ENCODE data around the gene SMPDL3B.

The SMPDL3B gene
- total RNA-seq: 0 to 0.16 (median 0.06) reads per million in 18 experiments

- no peak for DNase-seq
These were observed at the start of gene SMPDL3B for GRCh38 chr1:27934818-27935549. SMPDL3B (plus strand) TSS chr1:27935000; CDS start chr1:27935184, 184 bp downstream.

- DNase-seq: peak; percentile 91 to 96
These were observed 49.7 kb upstream of the SMPDL3B start for GRCh38 chr1:27885114-27885528.

- DNase-seq: peak; percentile 94 to 98
These were observed 49.0 kb upstream of the SMPDL3B start for GRCh38 chr1:27885621-27886352.

- no peak for DNase-seq
These were observed 48.5 kb upstream of the SMPDL3B start for GRCh38 chr1:27886353-27886679.

GRCh38 chr1:27886744-27887143 lies 48.1 kb upstream of the SMPDL3B start:
- DNase-seq: no peak

- DNase-seq: peak; percentile 40 to 59
These were observed 47.4 kb upstream of the SMPDL3B start for GRCh38 chr1:27887215-27888021.

GRCh38 chr1:27889506-27889905 lies 45.3 kb upstream of the SMPDL3B start:
- no peak for DNase-seq

- peak; percentile 80 to 86 for DNase-seq
These were observed 43.5 kb upstream of the SMPDL3B start for GRCh38 chr1:27891196-27891889.

- DNase-seq: no peak
These were observed 40.3 kb upstream of the SMPDL3B start for GRCh38 chr1:27894521-27894920.

GRCh38 chr1:27906759-27907158 lies 28.0 kb upstream of the SMPDL3B start:
- DNase-seq: no peak

GRCh38 chr1:27912429-27912828 lies 22.4 kb upstream of the SMPDL3B start:
- no peak for DNase-seq

- DNase-seq: no peak
These were observed 19.7 kb upstream of the SMPDL3B start for GRCh38 chr1:27915082-27915575.

- DNase-seq: no peak
These were observed 12.5 kb upstream of the SMPDL3B start for GRCh38 chr1:27922272-27922671.

- no peak for DNase-seq
These were observed 6.4 kb upstream of the SMPDL3B start for GRCh38 chr1:27928216-27928954.

- no peak for DNase-seq
These were observed 3.6 kb upstream of the SMPDL3B start for GRCh38 chr1:27931184-27931583.

GRCh38 chr1:27931759-27932158 lies 3.0 kb upstream of the SMPDL3B start:
- DNase-seq: peak; percentile 76 to 81

GRCh38 chr1:27935721-27936120 lies 921 bp downstream of the SMPDL3B start:
- DNase-seq: no peak

GRCh38 chr1:27936370-27936769 lies 1.6 kb downstream of the SMPDL3B start:
- no peak for DNase-seq

- no peak for DNase-seq
These were observed 2.7 kb downstream of the SMPDL3B start for GRCh38 chr1:27937524-27937836.

- DNase-seq: no peak
These were observed 3.7 kb downstream of the SMPDL3B start for GRCh38 chr1:27938488-27938887.

- peak; percentile 73 to 83 for DNase-seq
These were observed 5.5 kb downstream of the SMPDL3B start for GRCh38 chr1:27940297-27940696.
